CD4-positive, alpha-beta T cell (primary cell): ENCODE data around the gene SLC38A1. TPM values are rescaled to one million over a fixed set of nuclear protein-coding genes. Genes with fewer than 3 reads are reported as not detected.

ENCODE experiments used
- ATAC-seq: fragments of 200-7000 bp; cut with Tn5 transposase; one replicate; pipeline ENCODE4 v1.10.0; 2022; ENCODE audit warnings: mild to moderate bottlenecking; ENCODE audit not compliant: poor library complexity
- CTCF ChIA-PET: fragments of 350-600 bp; sonication (Branson Sonifier 250); formaldehyde crosslinking; loops from one replicate; lab custom pipeline; 2021; ENCODE audit warnings: antibody characterized with exemption, inconsistent platforms; lab: Charles Lee
- POLR2A ChIA-PET: fragments of 350-600 bp; sonication (Branson Sonifier 250); formaldehyde crosslinking; loops from one replicate; lab custom pipeline; 2021; ENCODE audit warnings: antibody characterized with exemption, inconsistent platforms; lab: Charles Lee
- DNase-seq, 14 experiments: peaks; one replicate each; pipeline ENCODE4 v3.0.0-alpha.2; 2013 to 2020; ENCODE audit warnings: mixed read lengths in 2 of 14
- H3K27ac ChIP-seq, 2 donors: one replicate each; pipeline versions ENCODE4 v1.5.1 to v1.7.0; 2013; ENCODE audit warnings: low read length in 2 of 2, low read depth in 1 of 2, mild to moderate bottlenecking in 1 of 2
- H3K27me3 ChIP-seq, 2 experiments: 1 replicate in 1 of 2; 2 replicates in 1 of 2; pipeline versions ENCODE4 v1.6.1 to v1.7.0; 2013; ENCODE audit warnings: low read length in 2 of 2, control low read depth in 1 of 2, mild to moderate bottlenecking in 1 of 2, moderate library complexity in 1 of 2; ENCODE audit not compliant: insufficient read depth in 2 of 2, control insufficient read depth in 1 of 2
- H3K36me3 ChIP-seq: one replicate; pipeline ENCODE4 v1.6.1; 2013; ENCODE audit warnings: low read length, control low read depth; ENCODE audit not compliant: insufficient read depth
- H3K4me1 ChIP-seq: one replicate; pipeline ENCODE4 v1.6.1; 2013; ENCODE audit warnings: low read length, control low read depth; ENCODE audit not compliant: insufficient read depth
- H3K4me3 ChIP-seq: one replicate; pipeline ENCODE4 v1.5.1; 2013; ENCODE audit warnings: mild to moderate bottlenecking, low read length, moderate library complexity
- H3K9me3 ChIP-seq, 2 experiments: 1 replicate in 1 of 2; 2 replicates in 1 of 2; pipeline versions ENCODE4 v1.6.1 to v1.7.0; 2013; ENCODE audit warnings: low read length in 2 of 2, mild to moderate bottlenecking in 2 of 2, control low read depth in 1 of 2, moderate library complexity in 1 of 2; ENCODE audit not compliant: control insufficient read depth in 1 of 2, insufficient read depth in 1 of 2
- H3K27ac Mint-ChIP-seq: one replicate; pipeline ENCODE4 v1.8.0; 2020; ENCODE audit warnings: mixed read lengths
- H3K27me3 Mint-ChIP-seq: one replicate; pipeline ENCODE4 v1.8.0; 2021; ENCODE audit warnings: mixed read lengths
- H3K36me3 Mint-ChIP-seq: one replicate; pipeline ENCODE4 v1.8.0; 2021; ENCODE audit warnings: low read depth, mixed read lengths
- H3K4me1 Mint-ChIP-seq: one replicate; pipeline ENCODE4 v1.8.0; 2021; ENCODE audit warnings: low read depth, mixed read lengths
- H3K4me3 Mint-ChIP-seq: one replicate; pipeline ENCODE4 v1.8.0; 2020; ENCODE audit warnings: mild to moderate bottlenecking, mixed read lengths
- H3K9me3 Mint-ChIP-seq: one replicate; pipeline ENCODE4 v1.8.0; 2020; ENCODE audit warnings: mixed read lengths
- CTCF ChIP-seq: fragments of 200-600 bp; IDR thresholded peaks from one replicate; pipeline ENCODE4 v1.8.0; 2022; ENCODE audit warnings: antibody characterized with exemption, mild to moderate bottlenecking
- intact Hi-C, 2 experiments: fragments of 100-400 bp; cut with DNase I in 1 of 2; cut with micrococcal nuclease in 1 of 2; formaldehyde crosslinking; loops; one replicate each; pipeline versions ENCODE4 v1.15.1 to v1.9.0; 2023 to 2025; cut with DNase I, micrococcal nuclease
- total RNA-seq, 174 experiments: library from RNA in 2 of 174; stranded (reverse) in 2 of 174; gene quantifications; one replicate each; pipeline ENCODE4 v1.2.3 and lab custom pipeline; 2021 to 2026

SLC38A1 gene
- total RNA-seq, 2 experiments from 2014 or later = 327 to 346 TPM

- Mint-ChIP-seq H3K4me1 (peaks cover 23% of the 10 kb centered on the region), H3K27ac (no peak overlapping the region), H3K27me3 (no peaks in the 10 kb centered on the region), H3K4me3 (no peak overlapping the region), H3K9me3 (no peaks in the 10 kb centered on the region), H3K36me3 (peaks cover 51% of the 10 kb centered on the region)
- CTCF ChIA-PET = no interaction called here
- intact Hi-C loops = loop anchor here in 1 of 2 experiments (10.0 kb wide), 2 partner anchors 266 to 526 kb away; partner anchors contain the start of gene SCAF11
- POLR2A ChIA-PET = interaction anchor here (1.5 kb wide), 2 partner anchors 8 to 43 kb away, joined by 3 to 4 read pairs; partner anchors contain the start of gene SLC38A1
- TF ChIP-seq CTCF = no peak
- Histone ChIP-seq H3K9me3 (no peaks in the 10 kb centered on the region), H3K36me3 (peaks cover 26% of the 10 kb centered on the region), H3K4me1 (peaks cover 70% of the 10 kb centered on the region), H3K27me3 (no peaks in the 10 kb centered on the region), H3K27ac (no peak overlapping the region), H3K4me3 (no peak overlapping the region)
- DNase-seq (no peak), ATAC-seq (no peak)
Observed at GRCh38 chr12:46260913-46261476, 7.8 kb downstream of the SLC38A1 start.

GRCh38 chr12:46260124-46260912 lies 8.5 kb downstream of the SLC38A1 start:
- H3K27me3 ChIP-seq = no peaks in the 10 kb centered on the region
- Mint-ChIP-seq H3K4me1 (peaks cover 28% of the 10 kb centered on the region), H3K27ac (no peak overlapping the region), H3K27me3 (no peaks in the 10 kb centered on the region), H3K36me3 (peaks cover 57% of the 10 kb centered on the region), H3K4me3 (no peak overlapping the region), H3K9me3 (no peaks in the 10 kb centered on the region)
- H3K27ac ChIP-seq = no peak overlapping the region
- peaks cover 68% of the 10 kb centered on the region for H3K4me1 ChIP-seq
- intact Hi-C loops = loop anchor here in 1 of 2 experiments (10.0 kb wide), 2 partner anchors 266 to 526 kb away; partner anchors contain the start of gene SCAF11
- H3K36me3 ChIP-seq = peaks cover 29% of the 10 kb centered on the region
- ChIA-PET POLR2A (interaction anchor here (1.4 to 2.2 kb wide), 3 partner anchors 9 to 46 kb away, joined by 4 to 5 read pairs (median 5); partner anchors contain the start of gene SLC38A1), CTCF (no interaction called here)
- no peaks in the 10 kb centered on the region for H3K9me3 ChIP-seq
- DNase-seq (no peak), ATAC-seq (no peak)
- TF ChIP-seq CTCF = no peak
- H3K4me3 ChIP-seq = no peak overlapping the region

- peaks cover 63% of the 10 kb centered on the region for H3K36me3 Mint-ChIP-seq
Observed at GRCh38 chr12:46259713-46260112, 9.1 kb downstream of the SLC38A1 start.

More at GRCh38 chr12:46259713-46260112, 9.1 kb downstream of the SLC38A1 start:
- Mint-ChIP-seq H3K4me3 (no peak overlapping the region), H3K9me3 (no peaks in the 10 kb centered on the region), H3K4me1 (peaks cover 34% of the 10 kb centered on the region), H3K27me3 (no peaks in the 10 kb centered on the region), H3K27ac (no peak overlapping the region)
- intact Hi-C loops = loop anchor here in 1 of 2 experiments (10.0 kb wide), 2 partner anchors 265 to 525 kb away; partner anchors contain the start of gene SCAF11
- no peak overlapping the region for H3K4me3 ChIP-seq
- H3K9me3 ChIP-seq = no peaks in the 10 kb centered on the region
- DNase-seq = no peak
- no peak for ATAC-seq
- ChIA-PET POLR2A (interaction anchor here (0.6 to 2.2 kb wide), 4 partner anchors 42 to 135 kb away, joined by 3 to 5 read pairs (median 4); no protein-coding TSS in a partner anchor), CTCF (no interaction called here)
- peaks cover 30% of the 10 kb centered on the region for H3K36me3 ChIP-seq
- TF ChIP-seq CTCF = no peak
- no peak overlapping the region for H3K27ac ChIP-seq
- H3K27me3 ChIP-seq = no peaks in the 10 kb centered on the region
- H3K4me1 ChIP-seq = peaks cover 64% of the 10 kb centered on the region
